Measurements from ENCODE around the gene CLEC9A. TPM values are rescaled to one million over a fixed set of nuclear protein-coding genes. Genes with fewer than 3 reads are reported as not detected.

CLEC9A gene
- total and polyA plus RNA-seq, 9 of the 15 experiments (the other 6 are each of a cell fraction or from before 2014, with no cell fraction given): not detected

DNA sequence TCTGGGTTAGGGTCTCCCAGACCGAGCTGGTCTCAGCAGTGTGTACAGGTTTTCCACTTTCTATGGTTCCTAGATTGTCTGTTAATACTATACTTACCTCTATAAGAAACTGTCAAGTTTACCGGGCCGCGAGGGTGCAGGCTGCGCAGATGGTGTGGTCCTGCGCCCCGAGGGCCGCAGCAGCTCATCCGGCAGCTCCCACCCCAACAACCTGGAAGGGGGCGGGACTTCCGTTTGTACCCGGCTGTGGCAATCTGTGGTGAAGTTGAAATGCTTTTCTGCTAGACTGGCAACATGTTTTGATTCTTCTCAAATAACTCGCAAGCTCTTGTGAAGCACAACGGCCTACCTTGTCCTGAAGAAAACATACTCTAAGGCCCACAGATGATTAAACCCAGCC lies at the start of gene CLEC9A (continued):
- TF ChIP-seq MGA (IDR thresholded peaks at IDR 0.05): no peak
